OCI-LY1 (cell line): Measurements from ENCODE around the gene NFIA.

ENCODE experiments used
- H2AFZ ChIP-seq: fragments of 200-600 bp; sonication (generic), shearing (Covaris generic); 2 replicates; pipeline ENCODE4 v1.6.0; 2014; ENCODE audit warnings: antibody characterized with exemption, mild to moderate bottlenecking, low read length
- H3F3A ChIP-seq: fragments of 200-600 bp; sonication (generic), shearing (Covaris generic); 2 replicates; pipeline ENCODE4 v1.6.0; 2014; ENCODE audit warnings: mild to moderate bottlenecking, antibody characterized with exemption, low read length, moderate library complexity; ENCODE audit not compliant: insufficient read depth
- H3K27ac ChIP-seq: fragments of 200-600 bp; sonication (generic); 2 replicates; pipeline ENCODE4 v1.5.1; 2014; ENCODE audit warnings: low read length, mixed run types, mild to moderate bottlenecking, low read depth; ENCODE audit not compliant: poor library complexity, severe bottlenecking
- H3K27me3 ChIP-seq: fragments of 200-600 bp; sonication (generic); 2 replicates; pipeline ENCODE4 v1.6.0; 2014; ENCODE audit warnings: antibody characterized with exemption, mild to moderate bottlenecking, low read length, moderate library complexity; ENCODE audit not compliant: insufficient read depth
- H3K36me3 ChIP-seq: fragments of 200-600 bp; sonication (generic); 2 replicates; pipeline ENCODE4 v1.6.1; 2014; ENCODE audit warnings: mild to moderate bottlenecking, antibody characterized with exemption, low read length, moderate library complexity, mixed read lengths; ENCODE audit not compliant: insufficient read depth
- H3K4me1 ChIP-seq: fragments of 200-600 bp; sonication (generic); 2 replicates; pipeline ENCODE4 v1.5.1; 2014; ENCODE audit warnings: mild to moderate bottlenecking, low read length, moderate library complexity; ENCODE audit not compliant: insufficient read depth, severe bottlenecking
- H3K4me2 ChIP-seq: fragments of 200-600 bp; sonication (generic), shearing (Covaris generic); 2 replicates; pipeline ENCODE4 v1.6.1; 2014; ENCODE audit warnings: low read length
- H3K4me3 ChIP-seq: fragments of 200-600 bp; sonication (generic); 2 replicates; pipeline ENCODE4 v1.5.1; 2014; ENCODE audit warnings: low read length, low read depth, mild to moderate bottlenecking, mixed read lengths; ENCODE audit not compliant: poor library complexity, severe bottlenecking
- H3K79me2 ChIP-seq: fragments of 200-600 bp; shearing (Covaris generic); 2 replicates; pipeline ENCODE4 v1.6.1; 2016; ENCODE audit warnings: mixed run types, low read length, mixed read lengths; ENCODE audit not compliant: insufficient read depth
- H3K9ac ChIP-seq: fragments of 200-600 bp; sonication (generic), shearing (Covaris generic); 2 replicates; pipeline ENCODE4 v1.6.1; 2014; ENCODE audit warnings: mild to moderate bottlenecking, low read length, mixed read lengths
- H3K9me2 ChIP-seq: fragments of 200-600 bp; sonication (generic), shearing (Covaris generic); 2 replicates; pipeline ENCODE4 v1.6.1; 2014; ENCODE audit warnings: low read depth, mild to moderate bottlenecking, low read length, mixed read lengths
- H3K9me3 ChIP-seq: fragments of 200-600 bp; shearing (Covaris generic); 2 replicates; pipeline ENCODE4 v1.6.1; 2014; ENCODE audit warnings: low read length, mixed read lengths
- H4K20me1 ChIP-seq: fragments of 200-600 bp; sonication (generic), shearing (Covaris generic); 2 replicates; pipeline ENCODE4 v1.6.0; 2016; ENCODE audit warnings: mild to moderate bottlenecking, low read length; ENCODE audit not compliant: insufficient read depth
- EZH2 ChIP-seq: fragments of 200-600 bp; sonication (generic), shearing (Covaris generic); IDR thresholded peaks from 2 replicates; pipeline ENCODE4 v1.8.0; 2017; ENCODE audit warnings: borderline replicate concordance, mixed run types, mild to moderate bottlenecking, antibody characterized with exemption, low read length, moderate library complexity, mixed read lengths
- TF ChIP-seq, protein P1 (sequence below): fragments of 200-600 bp; sonication (generic), shearing (Covaris generic); IDR thresholded peaks from 2 replicates; pipeline ENCODE4 v1.5.1; 2017; ENCODE audit warnings: mild to moderate bottlenecking, antibody characterized with exemption, low read length, moderate library complexity, mixed read lengths

NFIA gene

DNA sequence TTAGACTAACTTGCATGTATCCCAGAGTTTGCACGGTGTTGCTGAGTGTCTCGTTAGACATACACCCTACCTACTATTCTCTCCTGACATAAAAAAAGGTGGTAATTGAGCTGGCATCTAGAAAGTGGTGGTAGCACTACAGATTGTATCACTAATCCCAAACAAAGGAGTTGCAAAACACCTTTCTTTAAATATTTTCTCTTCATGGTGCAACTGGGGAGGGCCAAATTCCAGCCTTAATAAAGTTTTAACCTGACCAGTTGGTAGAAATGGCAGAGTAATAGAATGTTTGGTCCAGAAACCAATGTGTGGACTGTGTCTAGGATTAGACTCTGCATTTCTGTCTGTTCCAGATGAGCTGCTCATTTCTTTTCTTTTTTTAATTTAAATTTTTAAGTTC lies 40.0 kb downstream of the NFIA start:
- no peaks in the 10 kb centered on the region for H3F3A ChIP-seq
- H3K4me1 ChIP-seq, result peaks cover 16% of the 10 kb centered on the region
- H3K27me3 ChIP-seq, result no peaks in the 10 kb centered on the region
- H3K9me3 ChIP-seq, result no peaks in the 10 kb centered on the region
- H3K27ac ChIP-seq, result no peak overlapping the region
- no peak overlapping the region for H3K9ac ChIP-seq
- no peaks in the 10 kb centered on the region for H3K9me2 ChIP-seq
- H3K4me3 ChIP-seq, result no peak overlapping the region
- no peak for TF ChIP-seq EZH2
- TF ChIP-seq, protein P1, sequence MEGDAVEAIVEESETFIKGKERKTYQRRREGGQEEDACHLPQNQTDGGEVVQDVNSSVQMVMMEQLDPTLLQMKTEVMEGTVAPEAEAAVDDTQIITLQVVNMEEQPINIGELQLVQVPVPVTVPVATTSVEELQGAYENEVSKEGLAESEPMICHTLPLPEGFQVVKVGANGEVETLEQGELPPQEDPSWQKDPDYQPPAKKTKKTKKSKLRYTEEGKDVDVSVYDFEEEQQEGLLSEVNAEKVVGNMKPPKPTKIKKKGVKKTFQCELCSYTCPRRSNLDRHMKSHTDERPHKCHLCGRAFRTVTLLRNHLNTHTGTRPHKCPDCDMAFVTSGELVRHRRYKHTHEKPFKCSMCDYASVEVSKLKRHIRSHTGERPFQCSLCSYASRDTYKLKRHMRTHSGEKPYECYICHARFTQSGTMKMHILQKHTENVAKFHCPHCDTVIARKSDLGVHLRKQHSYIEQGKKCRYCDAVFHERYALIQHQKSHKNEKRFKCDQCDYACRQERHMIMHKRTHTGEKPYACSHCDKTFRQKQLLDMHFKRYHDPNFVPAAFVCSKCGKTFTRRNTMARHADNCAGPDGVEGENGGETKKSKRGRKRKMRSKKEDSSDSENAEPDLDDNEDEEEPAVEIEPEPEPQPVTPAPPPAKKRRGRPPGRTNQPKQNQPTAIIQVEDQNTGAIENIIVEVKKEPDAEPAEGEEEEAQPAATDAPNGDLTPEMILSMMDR, result no peak
- H3K79me2 ChIP-seq, result peaks cover 5% of the 10 kb centered on the region
- no peak overlapping the region for H3K4me2 ChIP-seq
- H4K20me1 ChIP-seq, result no peaks in the 10 kb centered on the region; the same call in 1 of the 2 replicates
- no peaks in the 10 kb centered on the region for H3K36me3 ChIP-seq
- H2AFZ ChIP-seq, result no peak overlapping the region

DNA sequence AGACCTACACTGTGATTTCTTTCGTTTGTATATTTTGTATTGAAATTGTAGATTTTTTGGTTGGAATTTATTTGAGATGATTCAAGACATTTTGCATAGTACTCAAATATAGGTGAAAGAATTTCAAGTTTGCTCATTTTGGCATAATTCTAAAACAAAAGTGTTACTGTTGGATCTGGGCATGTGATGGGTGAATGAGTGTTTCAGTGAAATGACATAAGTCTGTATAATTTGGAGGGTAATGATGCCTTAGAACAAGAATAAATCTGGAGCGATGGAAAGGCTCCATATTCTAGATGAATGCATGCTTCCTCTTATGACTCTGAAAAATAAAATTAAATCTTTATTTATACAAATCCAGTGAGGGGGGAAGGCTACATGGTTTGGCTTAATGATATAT lies 41.0 kb downstream of the NFIA start:
- no peaks in the 10 kb centered on the region; the same call in 1 of the 2 replicates for H4K20me1 ChIP-seq
- no peaks in the 10 kb centered on the region for H3F3A ChIP-seq
- H3K36me3 ChIP-seq, result no peaks in the 10 kb centered on the region
- no peak overlapping the region for H3K9ac ChIP-seq
- no peak overlapping the region for H3K27ac ChIP-seq
- peaks cover 16% of the 10 kb centered on the region for H3K4me1 ChIP-seq
- H3K9me2 ChIP-seq, result no peaks in the 10 kb centered on the region
- no peaks in the 10 kb centered on the region for H3K9me3 ChIP-seq
- TF ChIP-seq, protein P1, result no peak
- TF ChIP-seq EZH2, result no peak
- no peak overlapping the region for H2AFZ ChIP-seq
- H3K4me3 ChIP-seq, result no peak overlapping the region
- no peaks in the 10 kb centered on the region for H3K27me3 ChIP-seq
- H3K79me2 ChIP-seq, result peaks cover 5% of the 10 kb centered on the region
- H3K4me2 ChIP-seq, result no peak overlapping the region

DNA sequence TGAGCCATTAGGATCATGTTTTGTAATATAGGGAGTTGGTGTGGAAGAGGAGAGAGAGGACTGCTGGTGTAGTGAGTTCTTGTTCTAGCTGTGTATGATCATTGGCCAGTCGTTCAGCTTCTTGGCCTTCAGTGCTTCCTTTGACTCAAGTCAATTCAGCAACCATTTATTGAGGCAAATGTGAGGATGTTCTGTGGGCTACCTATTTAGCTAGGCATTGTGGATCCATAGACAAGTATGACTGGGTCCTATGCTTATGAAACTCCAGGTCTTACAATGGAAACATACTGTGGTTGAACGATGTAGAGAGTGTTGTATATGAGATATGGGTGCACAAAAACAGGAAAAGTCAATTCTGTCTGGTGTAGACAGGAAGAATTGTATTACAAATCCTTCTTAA lies 41.7 kb downstream of the NFIA start:
- H2AFZ ChIP-seq, result no peak overlapping the region
- peaks cover 16% of the 10 kb centered on the region for H3K4me1 ChIP-seq
- TF ChIP-seq EZH2, result no peak
- TF ChIP-seq, protein P1, result no peak
- no peak overlapping the region for H3K4me3 ChIP-seq
- H3K27ac ChIP-seq, result no peak overlapping the region
- H3K4me2 ChIP-seq, result no peak overlapping the region
- no peaks in the 10 kb centered on the region for H3K9me3 ChIP-seq
- no peaks in the 10 kb centered on the region for H3K9me2 ChIP-seq
- no peaks in the 10 kb centered on the region; the same call in 1 of the 2 replicates for H4K20me1 ChIP-seq
- no peaks in the 10 kb centered on the region for H3K27me3 ChIP-seq
- H3F3A ChIP-seq, result no peaks in the 10 kb centered on the region
- peaks cover 1% of the 10 kb centered on the region; the same call in 1 of the 2 replicates for H3K36me3 ChIP-seq
- H3K79me2 ChIP-seq, result peaks cover 5% of the 10 kb centered on the region
- H3K9ac ChIP-seq, result no peak overlapping the region
